ENCODE results near the gene DISC1. TPM values are rescaled to one million over a fixed set of nuclear protein-coding genes. Genes with fewer than 3 reads are reported as not detected.
"Not testable (repeated sequence)": the region's sequence is repeated elsewhere in the genome, so short reads cannot be mapped to it uniquely, and the experiment has no call there.

DISC1 gene
- polyA plus RNA-seq, 3 donors = 5.5 to 14.7 (median 5.8) TPM

DNA sequence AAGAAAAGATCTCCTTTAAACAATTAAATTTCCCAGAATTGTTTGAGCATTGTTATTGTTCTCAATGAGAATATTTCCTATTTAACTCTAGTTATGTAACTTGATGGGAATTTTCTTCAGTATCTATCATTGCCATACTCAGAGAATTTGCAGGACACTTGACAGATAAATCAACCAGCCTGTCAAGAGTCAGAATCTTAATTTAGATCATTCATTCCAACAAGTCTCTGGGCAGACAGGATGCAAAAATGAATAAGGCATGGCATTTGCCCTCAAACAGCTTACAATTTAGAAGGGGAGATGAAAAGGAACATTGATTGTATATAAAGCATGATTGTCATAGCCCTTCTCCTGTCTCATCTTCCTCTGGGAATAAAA lies 7.3 kb upstream of the DISC1 start:
- TF ChIP-seq, protein P1, sequence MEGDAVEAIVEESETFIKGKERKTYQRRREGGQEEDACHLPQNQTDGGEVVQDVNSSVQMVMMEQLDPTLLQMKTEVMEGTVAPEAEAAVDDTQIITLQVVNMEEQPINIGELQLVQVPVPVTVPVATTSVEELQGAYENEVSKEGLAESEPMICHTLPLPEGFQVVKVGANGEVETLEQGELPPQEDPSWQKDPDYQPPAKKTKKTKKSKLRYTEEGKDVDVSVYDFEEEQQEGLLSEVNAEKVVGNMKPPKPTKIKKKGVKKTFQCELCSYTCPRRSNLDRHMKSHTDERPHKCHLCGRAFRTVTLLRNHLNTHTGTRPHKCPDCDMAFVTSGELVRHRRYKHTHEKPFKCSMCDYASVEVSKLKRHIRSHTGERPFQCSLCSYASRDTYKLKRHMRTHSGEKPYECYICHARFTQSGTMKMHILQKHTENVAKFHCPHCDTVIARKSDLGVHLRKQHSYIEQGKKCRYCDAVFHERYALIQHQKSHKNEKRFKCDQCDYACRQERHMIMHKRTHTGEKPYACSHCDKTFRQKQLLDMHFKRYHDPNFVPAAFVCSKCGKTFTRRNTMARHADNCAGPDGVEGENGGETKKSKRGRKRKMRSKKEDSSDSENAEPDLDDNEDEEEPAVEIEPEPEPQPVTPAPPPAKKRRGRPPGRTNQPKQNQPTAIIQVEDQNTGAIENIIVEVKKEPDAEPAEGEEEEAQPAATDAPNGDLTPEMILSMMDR (IDR thresholded peaks at IDR 0.05) = no peak
- intact Hi-C loops (cut with micrococcal nuclease) = no loop called here
- peaks cover 0 to 4% (median 0%) of the 10 kb centered on the region in 3 donors for H3K27me3 Mint-ChIP-seq (ENCODE audit: low read depth in 3 of 3)

DNA sequence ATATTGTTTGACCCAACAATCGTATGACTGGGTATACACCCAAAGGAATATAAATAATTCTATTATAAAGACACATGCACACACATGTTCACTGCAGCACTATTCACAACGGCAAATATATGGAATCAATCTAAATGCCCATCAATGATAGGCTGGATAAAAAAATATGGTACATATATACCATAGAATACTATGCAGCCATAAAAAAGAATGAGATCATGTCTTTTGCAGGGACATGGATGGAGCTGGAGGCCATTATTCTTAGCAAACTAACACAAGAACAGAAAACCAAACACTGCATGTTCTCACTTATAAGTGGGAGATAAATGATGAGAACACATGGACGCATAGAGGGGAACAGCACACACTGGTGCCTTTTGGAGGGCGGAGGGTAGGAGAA lies 1.5 kb upstream of the DISC1 start:
- H3K27me3 ChIP-seq (ENCODE audit: control insufficient read depth in 2 of 2, insufficient read depth in 2 of 2, low read length in 2 of 2); H3K36me3 ChIP-seq (replicated peaks in 1 of 2; ENCODE audit: control insufficient read depth in 1 of 2, insufficient read depth in 2 of 2, low read length in 2 of 2); H2AFZ ChIP-seq (ENCODE audit: insufficient read depth, low read depth, low read length, poor library complexity, severe bottlenecking); H3K27me3 Mint-ChIP-seq (ENCODE audit: low read depth in 3 of 3); intact Hi-C loops (cut with micrococcal nuclease); H3K9ac ChIP-seq (ENCODE audit: insufficient read depth, low read length, poor library complexity, severe bottlenecking); DNase-seq; H3K9me3 ChIP-seq (replicated peaks in 1 of 2; ENCODE audit: control insufficient read depth in 1 of 2, insufficient read depth in 1 of 2, low read length in 2 of 2); H3K27ac ChIP-seq (ENCODE audit: low read depth in 1 of 2, low read length in 2 of 2); H3K36me3 Mint-ChIP-seq; H3K4me2 ChIP-seq (replicated peaks; ENCODE audit: extremely low read depth, low read length, poor library complexity, severe bottlenecking); H3K4me3 ChIP-seq (replicated peaks in 1 of 3; ENCODE audit: low read depth in 2 of 3, low read length in 3 of 3); H3K9me3 Mint-ChIP-seq; H3K4me3 Mint-ChIP-seq: not testable (repeated sequence)
- Histone ChIP-seq H4K20me1 (ENCODE audit: insufficient read depth, low read length) (peaks cover 14% of the 10 kb centered on the region), H3K79me2 (ENCODE audit: insufficient read depth, low read length) (peaks cover 34% of the 10 kb centered on the region), H3K4me1 (ENCODE audit: control insufficient read depth in 1 of 2, insufficient read depth in 2 of 2, low read length in 2 of 2) (peaks cover 29 to 39% of the 10 kb centered on the region in 2 donors)
- H3K4me1 Mint-ChIP-seq = peaks cover 35% of the 10 kb centered on the region
- no CpG with 5 or more reads among the region's 4 CpGs for WGBS (ENCODE audit: insufficient coverage)
- peak overlapping the region in 1 of 7 donors; percentile 51 for H3K27ac Mint-ChIP-seq

More for the DNA sequence above, 7.3 kb upstream of the DISC1 start:
- Histone ChIP-seq H3K9ac (ENCODE audit: insufficient read depth, low read length, poor library complexity, severe bottlenecking) (no peak overlapping the region), H4K20me1 (ENCODE audit: insufficient read depth, low read length) (no peaks in the 10 kb centered on the region), H3K36me3 (replicated peaks in 1 of 2; ENCODE audit: control insufficient read depth in 1 of 2, insufficient read depth in 2 of 2, low read length in 2 of 2) (no peaks in the 10 kb centered on the region), H3K4me3 (replicated peaks in 1 of 3; ENCODE audit: low read depth in 2 of 3, low read length in 3 of 3) (no peak overlapping the region), H3K27me3 (ENCODE audit: control insufficient read depth in 2 of 2, insufficient read depth in 2 of 2, low read length in 2 of 2) (no peaks in the 10 kb centered on the region), H2AFZ (ENCODE audit: insufficient read depth, low read depth, low read length, poor library complexity, severe bottlenecking) (no peak overlapping the region), H3K4me2 (replicated peaks; ENCODE audit: extremely low read depth, low read length, poor library complexity, severe bottlenecking) (no peak overlapping the region), H3K4me1 (ENCODE audit: control insufficient read depth in 1 of 2, insufficient read depth in 2 of 2, low read length in 2 of 2) (peaks cover 34 to 47% of the 10 kb centered on the region in 2 donors), H3K79me2 (ENCODE audit: insufficient read depth, low read length) (no peaks in the 10 kb centered on the region), H3K9me3 (replicated peaks in 1 of 2; ENCODE audit: control insufficient read depth in 1 of 2, insufficient read depth in 1 of 2, low read length in 2 of 2) (no peaks in the 10 kb centered on the region), H3K27ac (ENCODE audit: low read depth in 1 of 2, low read length in 2 of 2) (no peak overlapping the region)
- no peak for DNase-seq
- H3K27ac Mint-ChIP-seq = no peak overlapping the region
- no peak overlapping the region for H3K4me3 Mint-ChIP-seq
- H3K4me1 Mint-ChIP-seq = peaks cover 41% of the 10 kb centered on the region
- no peaks in the 10 kb centered on the region for H3K36me3 Mint-ChIP-seq
- H3K9me3 Mint-ChIP-seq = peaks cover 0 to 4% (median 2%) of the 10 kb centered on the region in 7 donors

Data from CD14-positive monocyte (primary cell).